Measurements from ENCODE around the gene OR5A1.

OR5A1 gene

DNA sequence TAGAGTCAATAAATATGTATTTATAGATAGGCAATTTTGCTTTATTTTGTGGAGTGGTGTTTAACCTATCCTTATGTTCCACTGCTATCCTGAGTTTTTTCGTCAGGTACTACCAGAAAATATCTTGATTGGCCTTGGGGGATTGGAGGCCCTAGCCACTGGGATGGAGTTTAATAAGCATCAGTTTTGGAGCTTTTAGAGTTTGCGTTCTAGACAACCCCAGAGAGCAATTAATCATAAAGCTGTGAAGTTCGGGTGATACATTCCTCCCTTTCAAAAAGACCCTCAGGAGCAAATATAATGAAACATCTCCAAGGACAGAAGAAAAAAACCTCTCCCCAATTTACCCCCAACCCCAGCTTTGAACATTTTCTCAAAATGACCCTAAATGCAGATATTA lies at the start of gene OR5A1:
OR5A1 (plus strand) TSS at position 301 of the 400 bp plus-strand sequence. CDS start 6,700 bp downstream, outside the sequence.
- H3K4me3 ChIP-seq (replicated peaks in 1 of 2; ENCODE audit: low read depth in 2 of 2, low read length in 2 of 2) = no peak within 1 kb of the TSS
- TF ChIP-seq, protein P1, sequence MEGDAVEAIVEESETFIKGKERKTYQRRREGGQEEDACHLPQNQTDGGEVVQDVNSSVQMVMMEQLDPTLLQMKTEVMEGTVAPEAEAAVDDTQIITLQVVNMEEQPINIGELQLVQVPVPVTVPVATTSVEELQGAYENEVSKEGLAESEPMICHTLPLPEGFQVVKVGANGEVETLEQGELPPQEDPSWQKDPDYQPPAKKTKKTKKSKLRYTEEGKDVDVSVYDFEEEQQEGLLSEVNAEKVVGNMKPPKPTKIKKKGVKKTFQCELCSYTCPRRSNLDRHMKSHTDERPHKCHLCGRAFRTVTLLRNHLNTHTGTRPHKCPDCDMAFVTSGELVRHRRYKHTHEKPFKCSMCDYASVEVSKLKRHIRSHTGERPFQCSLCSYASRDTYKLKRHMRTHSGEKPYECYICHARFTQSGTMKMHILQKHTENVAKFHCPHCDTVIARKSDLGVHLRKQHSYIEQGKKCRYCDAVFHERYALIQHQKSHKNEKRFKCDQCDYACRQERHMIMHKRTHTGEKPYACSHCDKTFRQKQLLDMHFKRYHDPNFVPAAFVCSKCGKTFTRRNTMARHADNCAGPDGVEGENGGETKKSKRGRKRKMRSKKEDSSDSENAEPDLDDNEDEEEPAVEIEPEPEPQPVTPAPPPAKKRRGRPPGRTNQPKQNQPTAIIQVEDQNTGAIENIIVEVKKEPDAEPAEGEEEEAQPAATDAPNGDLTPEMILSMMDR (IDR thresholded peaks at IDR 0.05; ENCODE audit: low read depth, low read length) = no peak
- no peak for DNase-seq (ENCODE audit: low read depth in 2 of 2)

- DNase-seq (ENCODE audit: low read depth in 2 of 2) = no peak
- TF ChIP-seq, protein P1 (IDR thresholded peaks at IDR 0.05; ENCODE audit: low read depth, low read length) = no peak
- no peak overlapping the region for H3K4me3 ChIP-seq (replicated peaks in 1 of 2; ENCODE audit: low read depth in 2 of 2, low read length in 2 of 2)
These were observed 42.1 kb upstream of the OR5A1 start for GRCh38 chr11:59394186-59394585.

GRCh38 chr11:59400461-59401261 lies 35.6 kb upstream of the OR5A1 start:
- DNase-seq (ENCODE audit: low read depth in 2 of 2) = no peak
- H3K4me3 ChIP-seq (replicated peaks in 1 of 2; ENCODE audit: low read depth in 2 of 2, low read length in 2 of 2) = no peak overlapping the region
- TF ChIP-seq, protein P1 (IDR thresholded peaks at IDR 0.05; ENCODE audit: low read depth, low read length) = no peak

GRCh38 chr11:59401262-59401552 lies 35.1 kb upstream of the OR5A1 start:
- TF ChIP-seq, protein P1 (IDR thresholded peaks at IDR 0.05; ENCODE audit: low read depth, low read length) = no peak
- H3K4me3 ChIP-seq (replicated peaks in 1 of 2; ENCODE audit: low read depth in 2 of 2, low read length in 2 of 2) = no peak overlapping the region
- DNase-seq (ENCODE audit: low read depth in 2 of 2) = no peak

- no peak overlapping the region for H3K4me3 ChIP-seq (replicated peaks in 1 of 2; ENCODE audit: low read depth in 2 of 2, low read length in 2 of 2)
- no peak for DNase-seq (ENCODE audit: low read depth in 2 of 2)
- TF ChIP-seq, protein P1 (IDR thresholded peaks at IDR 0.05; ENCODE audit: low read depth, low read length) = no peak
These were observed 32.7 kb upstream of the OR5A1 start for GRCh38 chr11:59403546-59403945.

- TF ChIP-seq, protein P1 (IDR thresholded peaks at IDR 0.05; ENCODE audit: low read depth, low read length) = no peak
- no peak for DNase-seq (ENCODE audit: low read depth in 2 of 2)
- no peak overlapping the region for H3K4me3 ChIP-seq (replicated peaks in 1 of 2; ENCODE audit: low read depth in 2 of 2, low read length in 2 of 2)
These were observed 22.6 kb upstream of the OR5A1 start for GRCh38 chr11:59413646-59414045.

DNA sequence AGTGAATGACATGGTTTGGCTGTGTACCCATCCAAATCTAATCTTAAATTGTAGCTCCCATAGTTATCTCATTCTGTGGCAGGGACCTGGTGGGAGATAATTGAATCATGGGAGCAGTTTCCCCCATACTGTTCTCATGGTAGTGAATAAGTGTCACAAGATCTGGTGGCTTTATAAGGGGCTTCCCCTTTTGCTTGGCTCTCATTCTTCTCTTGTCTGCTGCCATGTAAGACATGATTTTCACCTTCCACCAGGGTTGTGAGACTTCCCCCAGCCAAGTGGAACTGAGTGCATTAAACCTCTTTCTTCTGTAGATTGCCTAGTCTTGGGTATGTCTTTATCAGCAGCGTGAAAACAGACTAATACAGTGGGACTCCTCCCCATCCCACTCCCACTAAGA lies 21.2 kb upstream of the OR5A1 start:
- H3K4me3 ChIP-seq (replicated peaks in 1 of 2; ENCODE audit: low read depth in 2 of 2, low read length in 2 of 2) = no peak overlapping the region
- TF ChIP-seq, protein P1 (IDR thresholded peaks at IDR 0.05; ENCODE audit: low read depth, low read length) = no peak
- no peak for DNase-seq (ENCODE audit: low read depth in 2 of 2)

All from cardiac fibroblast (primary cell).